NB4 (cell line): Measurements from ENCODE around the gene UFSP2.

Source experiments
- DNase-seq: peaks from one replicate; pipeline ENCODE4 v3.0.0; 2010; ENCODE audit warnings: low read depth
- H3K4me3 ChIP-seq: one replicate; pipeline ENCODE4 v1.5.1; 2011; ENCODE audit warnings: mild to moderate bottlenecking, low read depth, low read length, moderate library complexity
- MYC ChIP-seq: IDR thresholded peaks from 2 replicates; pipeline ENCODE4 v1.6.1; 2011; ENCODE audit warnings: low read depth, low read length
- POLR2A ChIP-seq: IDR thresholded peaks from 2 replicates; pipeline ENCODE4 v1.6.1; 2011; ENCODE audit warnings: mild to moderate bottlenecking; ENCODE audit not compliant: insufficient read length; ENCODE audit errors: extremely low read depth
- TF ChIP-seq, protein P1 (sequence below): IDR thresholded peaks from 2 replicates; pipeline ENCODE4 v1.6.1; 2011; ENCODE audit warnings: low read depth, low read length
- TF ChIP-seq, protein P2 (sequence below): IDR thresholded peaks from one replicate; pipeline ENCODE4 v1.5.1; 2012; ENCODE audit warnings: low read depth, low read length

UFSP2 gene

DNA sequence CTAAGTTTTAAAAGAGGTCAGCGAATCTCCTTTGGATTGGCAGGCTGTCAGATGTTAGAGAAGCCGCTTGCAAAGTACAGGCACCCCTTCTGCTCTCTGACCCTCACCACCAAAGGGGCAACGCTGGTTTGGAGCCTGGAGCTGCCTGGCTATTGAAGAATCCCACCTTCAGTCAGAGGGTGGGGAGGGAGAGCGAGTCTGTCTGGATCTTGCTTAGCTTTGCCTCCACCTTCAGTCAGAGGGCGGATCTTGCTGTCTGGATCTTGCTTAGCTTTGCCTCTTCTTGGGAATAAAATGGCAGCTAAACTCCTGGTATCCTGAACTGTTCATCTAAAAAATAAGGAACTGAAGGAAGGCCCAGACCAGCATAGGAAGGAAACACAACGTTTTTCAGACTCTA is 38.4 kb upstream of the UFSP2 start:
- TF ChIP-seq, protein P1, sequence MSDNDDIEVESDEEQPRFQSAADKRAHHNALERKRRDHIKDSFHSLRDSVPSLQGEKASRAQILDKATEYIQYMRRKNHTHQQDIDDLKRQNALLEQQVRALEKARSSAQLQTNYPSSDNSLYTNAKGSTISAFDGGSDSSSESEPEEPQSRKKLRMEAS: no peak
- TF ChIP-seq POLR2A: no peak
- TF ChIP-seq, protein P2, sequence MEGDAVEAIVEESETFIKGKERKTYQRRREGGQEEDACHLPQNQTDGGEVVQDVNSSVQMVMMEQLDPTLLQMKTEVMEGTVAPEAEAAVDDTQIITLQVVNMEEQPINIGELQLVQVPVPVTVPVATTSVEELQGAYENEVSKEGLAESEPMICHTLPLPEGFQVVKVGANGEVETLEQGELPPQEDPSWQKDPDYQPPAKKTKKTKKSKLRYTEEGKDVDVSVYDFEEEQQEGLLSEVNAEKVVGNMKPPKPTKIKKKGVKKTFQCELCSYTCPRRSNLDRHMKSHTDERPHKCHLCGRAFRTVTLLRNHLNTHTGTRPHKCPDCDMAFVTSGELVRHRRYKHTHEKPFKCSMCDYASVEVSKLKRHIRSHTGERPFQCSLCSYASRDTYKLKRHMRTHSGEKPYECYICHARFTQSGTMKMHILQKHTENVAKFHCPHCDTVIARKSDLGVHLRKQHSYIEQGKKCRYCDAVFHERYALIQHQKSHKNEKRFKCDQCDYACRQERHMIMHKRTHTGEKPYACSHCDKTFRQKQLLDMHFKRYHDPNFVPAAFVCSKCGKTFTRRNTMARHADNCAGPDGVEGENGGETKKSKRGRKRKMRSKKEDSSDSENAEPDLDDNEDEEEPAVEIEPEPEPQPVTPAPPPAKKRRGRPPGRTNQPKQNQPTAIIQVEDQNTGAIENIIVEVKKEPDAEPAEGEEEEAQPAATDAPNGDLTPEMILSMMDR: no peak
- TF ChIP-seq MYC: no peak
- DNase-seq: no peak
- H3K4me3 ChIP-seq: no peak overlapping the region

DNA sequence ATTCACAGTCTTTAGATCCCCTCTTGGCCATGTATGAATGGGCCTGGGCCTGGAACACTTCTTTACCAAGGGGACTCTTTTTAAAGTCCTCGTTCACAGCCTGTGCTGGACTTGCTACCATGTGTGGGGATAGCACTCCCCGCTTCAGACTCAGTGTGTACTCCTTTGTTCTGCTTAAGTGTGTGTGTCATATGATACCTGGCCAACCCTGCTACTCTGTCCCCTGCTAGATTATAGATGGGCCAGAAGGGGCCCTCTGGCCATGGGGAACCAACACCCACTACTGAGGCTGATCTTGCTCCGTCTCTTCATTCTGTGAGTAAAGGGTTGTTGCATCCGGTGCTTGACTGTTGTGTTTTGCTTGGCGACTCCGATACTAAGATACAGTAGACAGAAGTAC is 37.8 kb upstream of the UFSP2 start:
- DNase-seq: no peak
- TF ChIP-seq, protein P1: no peak
- TF ChIP-seq, protein P2: no peak
- no peak for TF ChIP-seq POLR2A
- TF ChIP-seq MYC: no peak
- H3K4me3 ChIP-seq: no peak overlapping the region

DNA sequence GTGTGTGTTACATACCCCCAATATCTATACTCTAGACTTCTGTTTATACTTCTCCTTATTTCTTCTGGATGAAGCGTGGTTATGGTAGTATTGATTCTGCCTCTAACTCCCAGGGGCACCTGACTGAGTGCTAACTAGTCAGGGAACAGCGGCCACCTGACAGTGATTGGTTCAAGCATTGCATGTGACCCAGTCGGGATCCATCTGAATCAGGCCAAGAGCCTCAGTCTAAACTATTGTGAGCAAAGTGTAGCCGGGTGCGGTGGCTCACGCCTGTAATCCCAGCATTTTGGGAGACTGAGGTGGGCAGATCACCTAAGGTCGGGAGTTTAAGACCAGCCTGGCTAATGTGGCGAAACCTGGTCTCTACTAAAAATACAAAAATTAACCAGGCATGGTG is 35.8 kb upstream of the UFSP2 start:
- no peak overlapping the region for H3K4me3 ChIP-seq
- DNase-seq: no peak
- TF ChIP-seq, protein P1: no peak
- TF ChIP-seq POLR2A (no peak), MYC (no peak)
- TF ChIP-seq, protein P2: no peak

DNA sequence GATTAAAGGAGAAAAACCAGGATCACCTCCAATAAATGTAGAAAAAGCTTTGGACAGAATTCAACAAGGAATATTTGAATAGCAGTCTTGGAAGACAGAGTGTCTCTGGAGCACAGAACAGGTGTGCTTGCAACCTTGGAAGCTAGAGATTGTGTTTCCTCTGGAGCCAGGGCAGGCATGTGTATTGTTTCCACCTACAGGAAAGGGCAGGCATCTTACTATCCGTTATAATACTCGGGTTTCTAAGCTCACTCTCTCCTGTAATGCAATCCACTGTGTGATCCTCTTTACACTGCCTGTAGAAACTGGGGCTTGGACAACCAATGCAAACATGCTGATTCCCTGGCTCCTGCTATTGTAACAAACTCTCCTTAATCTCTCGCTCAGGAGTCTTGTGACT is 31.4 kb upstream of the UFSP2 start:
- DNase-seq: no peak
- no peak overlapping the region for H3K4me3 ChIP-seq
- TF ChIP-seq MYC (no peak), POLR2A (no peak)
- TF ChIP-seq, protein P2: no peak
- TF ChIP-seq, protein P1: no peak

DNA sequence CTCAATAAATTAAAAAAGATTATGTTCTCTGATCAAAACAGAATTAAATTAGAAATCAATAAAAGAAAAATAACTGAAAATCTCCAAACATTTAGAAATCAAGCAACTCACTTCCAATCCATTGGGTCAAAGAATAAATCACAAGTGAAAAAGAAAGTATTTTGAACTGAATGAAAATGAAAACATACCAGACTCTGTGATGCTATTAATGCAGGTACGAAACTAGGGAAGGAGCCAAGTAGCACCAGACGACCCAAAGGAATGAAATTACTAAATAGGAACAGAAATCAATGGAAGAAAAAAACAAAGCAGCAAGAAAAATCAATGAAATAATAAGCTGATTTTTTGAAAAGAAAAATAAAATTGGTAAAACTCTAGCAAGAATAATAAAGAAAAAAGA is 30.4 kb upstream of the UFSP2 start:
- no peak overlapping the region for H3K4me3 ChIP-seq
- TF ChIP-seq, protein P2: no peak
- TF ChIP-seq, protein P1: no peak
- TF ChIP-seq POLR2A: no peak
- TF ChIP-seq MYC: no peak
- no peak for DNase-seq

DNA sequence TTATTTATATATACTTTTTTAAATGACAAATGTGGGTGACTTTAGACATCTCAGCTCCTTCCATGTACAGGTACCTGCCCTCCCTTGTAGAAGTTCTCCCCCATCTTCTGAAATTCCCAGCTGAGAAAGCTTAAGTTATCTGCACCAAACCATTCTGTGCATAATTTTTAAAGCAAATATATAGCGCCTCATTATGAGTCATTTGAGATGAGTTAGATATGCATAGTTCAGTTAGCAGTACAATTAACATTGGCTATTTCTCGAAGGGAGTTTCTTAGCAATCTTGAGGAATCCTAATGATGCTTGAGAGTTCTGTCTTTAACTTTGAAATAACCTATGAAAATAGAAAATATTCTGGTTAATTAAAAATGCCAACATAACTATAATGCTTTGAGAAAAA is 19.4 kb upstream of the UFSP2 start:
- no peak overlapping the region for H3K4me3 ChIP-seq
- no peak for DNase-seq
- TF ChIP-seq, protein P2: no peak
- TF ChIP-seq, protein P1: no peak
- no peak for TF ChIP-seq MYC
- TF ChIP-seq POLR2A: no peak
